Measurements from ENCODE around the gene HOXA1. TPM values are rescaled to one million over a fixed set of nuclear protein-coding genes. Genes with fewer than 3 reads are reported as not detected.

The HOXA1 gene
- total RNA-seq, 4 donors from 2014 or later, result 0.16 to 0.36 TPM; not detected in 2

- no peaks in the 10 kb centered on the region for H3K27me3 ChIP-seq
- peak overlapping the region in 1 of 4 donors; percentile 19 for H3K27ac ChIP-seq
- no peak for TF ChIP-seq CTCF (IDR thresholded peaks at IDR 0.05 in 4 of 5, conservative IDR thresholded peaks at IDR 0.05 in 1 of 5)
- TF ChIP-seq POLR2A (IDR thresholded peaks at IDR 0.05), result no peak
- peaks cover 11 to 24% of the 10 kb centered on the region in 2 donors for H3K4me1 ChIP-seq
- in situ Hi-C loops (cut with MboI; ENCODE audit: low sequenced_read_pairs in 4 of 4), result no loop called here
- ATAC-seq (no peak), DNase-seq (no peak)
- H3K36me3 ChIP-seq, result no peaks in the 10 kb centered on the region
- no peaks in the 10 kb centered on the region for H3K9me3 ChIP-seq
- H3K4me3 ChIP-seq, result no peak overlapping the region
- intact Hi-C loops (cut with DNase I; ENCODE audit: low total_unique reads), result no loop called here
These were observed 3.9 kb upstream of the HOXA1 start for GRCh38 chr7:27099453-27100370.

DNA sequence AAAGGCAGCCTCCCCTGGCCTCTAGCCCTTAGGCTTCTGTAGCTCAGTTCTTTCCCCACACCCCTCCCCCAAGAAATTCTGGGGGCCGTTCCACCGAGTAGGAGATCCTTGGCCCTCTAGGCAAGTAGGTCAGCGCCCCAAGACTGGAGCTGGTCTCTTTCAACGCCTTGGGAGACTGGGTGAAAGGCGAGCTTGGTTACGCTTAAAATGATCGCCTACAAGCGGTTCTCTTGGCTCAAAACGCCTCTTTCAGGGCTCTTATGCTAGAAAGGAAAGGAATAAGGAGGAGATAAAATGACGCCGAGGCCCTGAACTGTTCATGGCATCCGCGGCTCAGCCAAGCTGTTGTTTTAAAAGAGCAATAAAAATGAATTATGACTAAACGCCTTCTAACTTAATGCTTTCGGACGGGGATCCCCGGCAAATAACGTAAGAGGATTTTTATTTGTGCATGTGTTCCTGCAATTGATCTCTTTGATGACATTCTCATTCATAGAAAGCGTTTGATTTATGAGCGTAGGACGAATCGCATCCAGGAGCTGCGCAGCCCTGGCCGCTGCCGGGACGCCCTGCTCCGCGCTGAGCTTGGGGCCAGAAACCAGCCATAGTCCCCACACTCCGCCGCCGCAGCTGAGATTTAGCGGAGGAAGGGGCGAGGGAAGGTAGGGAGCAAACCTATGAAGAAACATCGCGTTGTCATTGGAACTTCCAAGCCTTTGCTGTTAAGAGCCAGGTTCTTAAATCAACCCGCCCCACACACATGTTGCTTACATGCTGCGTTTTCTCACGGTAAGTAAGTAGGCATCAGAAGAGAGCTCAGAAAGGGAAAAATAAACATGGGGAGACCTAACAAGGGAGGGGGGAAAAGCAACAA, 3.0 kb upstream of the HOXA1 start:
- peaks cover 11 to 24% of the 10 kb centered on the region in 2 donors for H3K4me1 ChIP-seq
- in situ Hi-C loops (cut with MboI; ENCODE audit: low sequenced_read_pairs in 4 of 4) (no loop called here), intact Hi-C loops (cut with DNase I; ENCODE audit: low total_unique reads) (no loop called here)
- ATAC-seq (peak in 1 of 2 donors; percentile 16), DNase-seq (no peak)
- no peak for TF ChIP-seq CTCF (IDR thresholded peaks at IDR 0.05 in 4 of 5, conservative IDR thresholded peaks at IDR 0.05 in 1 of 5)
- TF ChIP-seq POLR2A (IDR thresholded peaks at IDR 0.05), result no peak
- no peaks in the 10 kb centered on the region for H3K36me3 ChIP-seq
- H3K4me3 ChIP-seq, result peak overlapping the region; percentile 29 to 78 (median 34)
- H3K27ac ChIP-seq, result peak overlapping the region in 3 of 4 donors; percentile 21 to 78 (median 46)
- no peaks in the 10 kb centered on the region for H3K27me3 ChIP-seq
- H3K9me3 ChIP-seq, result no peaks in the 10 kb centered on the region

- peak overlapping the region; percentile 30 to 97 (median 58) for H3K4me3 ChIP-seq
- peak overlapping the region in 3 of 4 donors; percentile 21 to 78 (median 46) for H3K27ac ChIP-seq
- DNase-seq (no peak), ATAC-seq (no peak)
- H3K9me3 ChIP-seq, result no peaks in the 10 kb centered on the region
- no peaks in the 10 kb centered on the region for H3K36me3 ChIP-seq
- no peaks in the 10 kb centered on the region for H3K27me3 ChIP-seq
- in situ Hi-C loops (cut with MboI; ENCODE audit: low sequenced_read_pairs in 4 of 4), result no loop called here
- peaks cover 11 to 24% of the 10 kb centered on the region in 2 donors for H3K4me1 ChIP-seq
- no peak for TF ChIP-seq POLR2A (IDR thresholded peaks at IDR 0.05)
- TF ChIP-seq CTCF (IDR thresholded peaks at IDR 0.05 in 4 of 5, conservative IDR thresholded peaks at IDR 0.05 in 1 of 5), result no peak
- intact Hi-C loops (cut with DNase I; ENCODE audit: low total_unique reads), result loop anchor here (2.0 kb wide), 1 partner anchor 33 kb away; the partner anchor contains the start of gene HOXA4
These were observed 2.1 kb upstream of the HOXA1 start for GRCh38 chr7:27097686-27098577.

All from gastrocnemius medialis (tissue), 4 donors.